Measurements from ENCODE around the gene GPC6.

DNA sequence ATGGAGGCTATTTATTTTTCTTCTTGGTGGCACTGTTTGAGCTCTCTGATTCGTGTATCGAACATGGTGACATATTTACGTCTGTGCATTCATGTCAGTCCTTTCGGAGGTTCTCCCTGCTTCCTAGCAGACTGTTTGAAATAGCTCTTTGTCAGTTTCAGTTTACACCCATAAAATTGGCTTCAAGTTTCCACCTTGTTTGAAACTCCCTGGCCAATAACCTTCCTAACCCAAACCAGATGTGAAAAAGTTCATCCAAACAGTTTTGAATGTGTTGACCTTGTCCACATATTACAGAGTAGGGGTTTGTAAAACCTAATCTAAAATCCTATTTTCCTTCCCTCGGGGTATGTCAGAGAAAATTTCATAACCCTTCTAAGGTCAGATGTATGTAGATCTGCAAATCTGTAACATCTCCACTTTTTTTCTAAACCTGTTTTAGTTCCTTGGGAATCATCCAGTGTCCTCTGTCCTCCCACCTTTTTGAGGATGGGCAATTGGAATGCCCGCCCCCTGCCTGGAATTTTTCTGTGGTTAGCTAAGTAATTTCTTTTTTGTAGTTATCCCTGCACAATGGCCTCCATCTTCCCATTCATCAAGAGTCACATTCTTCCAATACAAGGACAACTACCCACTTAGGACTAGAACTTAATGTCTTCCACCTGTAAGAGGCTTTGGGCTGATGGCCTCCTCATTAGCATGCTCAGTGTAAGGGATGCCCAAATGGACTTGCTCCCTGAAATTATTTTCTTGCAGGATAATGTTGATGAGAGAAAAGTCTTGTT lies 499.8 kb downstream of the GPC6 start:
- no peak for TF ChIP-seq YY1 (tag by site-specific recombination; IDR thresholded peaks at IDR 0.05)
- no peak for TF ChIP-seq CTCF (tag by site-specific recombination; IDR thresholded peaks at IDR 0.05)
